ENCODE data around the gene GP9. TPM values are rescaled to one million over a fixed set of nuclear protein-coding genes. Genes with fewer than 3 reads are reported as not detected.

The GP9 gene
- total RNA-seq, 4 donors from 2014 or later = not detected

DNA sequence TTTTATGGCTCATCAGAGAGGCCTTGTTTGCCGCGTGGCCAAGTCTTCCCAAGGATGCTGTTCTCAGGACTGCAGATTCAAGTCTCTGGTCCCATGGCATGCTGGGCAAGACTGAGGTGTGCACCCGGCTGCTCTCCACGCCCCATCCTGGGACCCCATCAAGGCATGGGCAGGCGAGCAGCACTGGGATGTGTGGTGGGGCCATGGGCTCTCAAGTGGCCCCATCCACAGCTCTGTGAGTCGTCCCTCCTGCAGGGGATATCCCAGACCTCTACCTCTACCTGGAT lies 13.1 kb upstream of the GP9 start:
- intact Hi-C loops (cut with DNase I; ENCODE audit: low total_unique reads) = no loop called here
- no peak overlapping the region for H3K4me3 ChIP-seq (ENCODE audit: low read depth, poor library complexity, severe bottlenecking)
- no peak for DNase-seq (ENCODE audit: low spot score in 2 of 2)
- TF ChIP-seq, protein P1, sequence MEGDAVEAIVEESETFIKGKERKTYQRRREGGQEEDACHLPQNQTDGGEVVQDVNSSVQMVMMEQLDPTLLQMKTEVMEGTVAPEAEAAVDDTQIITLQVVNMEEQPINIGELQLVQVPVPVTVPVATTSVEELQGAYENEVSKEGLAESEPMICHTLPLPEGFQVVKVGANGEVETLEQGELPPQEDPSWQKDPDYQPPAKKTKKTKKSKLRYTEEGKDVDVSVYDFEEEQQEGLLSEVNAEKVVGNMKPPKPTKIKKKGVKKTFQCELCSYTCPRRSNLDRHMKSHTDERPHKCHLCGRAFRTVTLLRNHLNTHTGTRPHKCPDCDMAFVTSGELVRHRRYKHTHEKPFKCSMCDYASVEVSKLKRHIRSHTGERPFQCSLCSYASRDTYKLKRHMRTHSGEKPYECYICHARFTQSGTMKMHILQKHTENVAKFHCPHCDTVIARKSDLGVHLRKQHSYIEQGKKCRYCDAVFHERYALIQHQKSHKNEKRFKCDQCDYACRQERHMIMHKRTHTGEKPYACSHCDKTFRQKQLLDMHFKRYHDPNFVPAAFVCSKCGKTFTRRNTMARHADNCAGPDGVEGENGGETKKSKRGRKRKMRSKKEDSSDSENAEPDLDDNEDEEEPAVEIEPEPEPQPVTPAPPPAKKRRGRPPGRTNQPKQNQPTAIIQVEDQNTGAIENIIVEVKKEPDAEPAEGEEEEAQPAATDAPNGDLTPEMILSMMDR (IDR thresholded peaks at IDR 0.05) = no peak
- TF ChIP-seq POLR2A (IDR thresholded peaks at IDR 0.05) = no peak
- 82 to 84% methylated on average over 4 to 6 of the region's 6 CpGs for WGBS, 2 donors

DNA sequence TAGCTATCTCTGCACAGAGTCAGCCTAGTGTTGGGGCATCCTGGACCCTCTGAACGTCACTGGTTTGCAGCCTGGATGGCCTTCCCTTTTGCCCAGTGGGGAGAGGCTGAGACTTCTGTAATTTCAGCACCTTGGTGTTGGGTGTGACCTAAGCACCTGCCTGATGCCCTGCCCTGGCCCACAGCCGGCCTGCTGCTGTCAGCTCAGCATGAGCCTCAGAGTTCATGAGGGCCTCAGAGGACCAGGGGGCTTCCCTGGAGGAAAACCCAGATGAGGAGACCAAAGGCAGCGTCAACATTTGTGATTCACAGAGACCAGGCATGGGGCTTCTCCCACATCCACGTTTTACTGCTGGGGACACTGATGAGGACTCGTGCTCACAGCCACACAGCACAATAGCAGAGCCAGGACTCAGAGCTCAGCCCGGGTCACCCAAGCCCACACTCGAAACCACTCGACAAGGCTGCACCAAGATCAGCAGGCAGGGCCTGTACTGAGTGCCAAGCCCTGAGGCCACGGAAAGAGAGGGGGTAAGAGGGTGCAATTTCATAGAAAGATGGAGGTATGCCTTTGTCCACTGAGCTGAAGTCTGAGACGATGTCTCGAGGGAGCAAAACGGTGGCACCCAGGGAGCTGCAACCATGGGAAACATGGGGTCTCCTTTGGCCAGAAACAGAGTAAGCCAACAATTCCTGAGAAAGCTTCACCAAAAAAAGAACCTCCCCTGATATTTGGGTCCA lies 9.9 kb upstream of the GP9 start:
- no peak overlapping the region for H3K4me3 ChIP-seq (ENCODE audit: low read depth, poor library complexity, severe bottlenecking)
- no peak for DNase-seq (ENCODE audit: low spot score in 2 of 2)
- 88 to 89% methylated on average over 11 to 12 of the region's 12 CpGs for WGBS, 2 donors
- TF ChIP-seq POLR2A (IDR thresholded peaks at IDR 0.05) = no peak
- TF ChIP-seq, protein P1 (IDR thresholded peaks at IDR 0.05) = no peak
- intact Hi-C loops (cut with DNase I; ENCODE audit: low total_unique reads) = no loop called here

DNA sequence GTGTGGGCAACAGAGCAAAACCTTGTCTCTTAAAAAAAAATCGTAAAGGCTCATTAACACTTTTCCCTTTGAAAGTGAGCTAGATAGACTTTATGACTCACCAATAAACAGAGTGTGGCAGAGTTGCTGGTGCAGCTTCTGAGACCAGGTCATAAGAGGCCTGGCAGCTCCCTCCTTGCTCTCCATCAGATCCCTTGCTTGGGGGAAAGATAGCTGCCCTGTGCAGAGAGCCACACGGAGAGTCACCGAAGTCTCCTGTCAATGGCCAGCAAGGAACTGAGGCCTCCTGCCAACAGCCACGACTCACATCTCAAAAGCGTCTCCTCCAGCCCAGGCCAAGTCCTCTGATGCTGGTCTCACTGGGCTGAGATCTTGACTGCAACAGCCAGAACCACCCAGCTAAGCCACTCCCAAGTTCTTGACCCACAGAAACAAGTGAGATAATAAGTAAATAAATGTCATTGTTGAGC lies 8.7 kb upstream of the GP9 start:
- 52 to 57% methylated on average over 5 of the region's 5 CpGs for WGBS, 2 donors
- no peak for TF ChIP-seq POLR2A (IDR thresholded peaks at IDR 0.05)
- TF ChIP-seq, protein P1 (IDR thresholded peaks at IDR 0.05) = no peak
- intact Hi-C loops (cut with DNase I; ENCODE audit: low total_unique reads) = no loop called here
- H3K4me3 ChIP-seq (ENCODE audit: low read depth, poor library complexity, severe bottlenecking) = no peak overlapping the region
- no peak for DNase-seq (ENCODE audit: low spot score in 2 of 2)

DNA sequence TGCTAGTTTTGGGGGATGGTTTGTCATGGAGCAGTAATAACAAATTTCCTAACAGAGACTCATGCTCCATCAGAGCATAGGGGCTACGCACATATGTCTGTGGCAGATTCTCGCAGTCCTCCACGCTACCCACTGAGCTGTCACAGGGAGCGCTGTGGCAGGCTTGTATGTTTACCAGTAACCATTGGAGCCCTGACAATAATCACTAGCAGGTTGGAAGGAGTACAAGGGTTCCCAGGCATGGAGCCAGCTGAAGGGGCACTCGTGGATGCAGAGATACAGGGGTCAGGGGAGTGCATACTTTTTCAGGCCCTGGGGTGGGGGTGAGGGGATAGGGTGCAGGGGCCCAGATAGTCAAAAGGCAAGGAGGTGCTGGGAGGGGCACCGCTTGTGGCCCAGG lies 7.9 kb upstream of the GP9 start:
- TF ChIP-seq POLR2A (IDR thresholded peaks at IDR 0.05) = no peak
- TF ChIP-seq, protein P1 (IDR thresholded peaks at IDR 0.05) = no peak
- intact Hi-C loops (cut with DNase I; ENCODE audit: low total_unique reads) = no loop called here
- 69 to 72% methylated on average over 6 of the region's 6 CpGs for WGBS, 2 donors

DNA sequence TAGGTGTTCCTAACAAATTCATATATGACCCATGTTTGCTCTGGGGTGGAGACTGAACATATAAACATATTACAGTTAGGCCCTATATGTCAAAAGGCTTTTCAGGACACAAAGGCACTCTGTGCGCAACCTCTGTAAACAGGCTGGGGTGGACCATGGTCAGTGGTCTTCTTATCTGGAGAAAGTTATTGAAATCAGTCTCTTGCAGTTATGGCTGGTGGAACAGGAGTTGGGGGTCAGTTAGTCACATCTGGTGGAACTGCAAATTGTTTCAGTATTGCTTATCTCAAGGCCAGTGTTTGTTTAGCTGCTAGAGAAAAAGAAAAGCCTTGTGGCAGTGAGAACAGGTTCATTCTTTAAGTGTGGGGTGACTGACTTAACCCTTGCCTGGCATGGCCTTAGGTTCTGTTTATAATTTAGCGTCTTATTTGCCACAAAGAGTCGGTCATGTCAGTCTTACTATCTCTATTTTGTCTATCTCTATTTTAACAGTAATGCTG lies 5.9 kb upstream of the GP9 start:
- intact Hi-C loops (cut with DNase I; ENCODE audit: low total_unique reads) = no loop called here
- no peak for TF ChIP-seq POLR2A (IDR thresholded peaks at IDR 0.05)
- TF ChIP-seq, protein P1 (IDR thresholded peaks at IDR 0.05) = no peak
- H3K4me3 ChIP-seq (ENCODE audit: low read depth, poor library complexity, severe bottlenecking) = no peak overlapping the region
- 93 to 96% methylated on average over 3 of the region's 3 CpGs for WGBS, 2 donors
- no peak for DNase-seq (ENCODE audit: low spot score in 2 of 2)

More for the DNA sequence above, 7.9 kb upstream of the GP9 start:
- H3K4me3 ChIP-seq (ENCODE audit: low read depth, poor library complexity, severe bottlenecking) = no peak overlapping the region
- no peak for DNase-seq (ENCODE audit: low spot score in 2 of 2)
